ENCODE results near the gene LPCAT4.

GRCh38 chr15:34360298-34360697, 6.7 kb downstream of the LPCAT4 start:
- no peak for TF ChIP-seq POLR2AphosphoS5 (IDR thresholded peaks at IDR 0.05; ENCODE audit: low read depth)
- TF ChIP-seq CTCF (IDR thresholded peaks at IDR 0.05; ENCODE audit: insufficient read depth, low read length): no peak
